GM03348 (cell line): ENCODE measurements around the gene GCK.
A peak's percentile ranks its signal among the peaks of the same experiment; 100 is the strongest.

Source experiments
- DNase-seq: peaks from one replicate; pipeline ENCODE4 v3.0.0; 2012; ENCODE audit warnings: low spot score

GCK gene

DNA sequence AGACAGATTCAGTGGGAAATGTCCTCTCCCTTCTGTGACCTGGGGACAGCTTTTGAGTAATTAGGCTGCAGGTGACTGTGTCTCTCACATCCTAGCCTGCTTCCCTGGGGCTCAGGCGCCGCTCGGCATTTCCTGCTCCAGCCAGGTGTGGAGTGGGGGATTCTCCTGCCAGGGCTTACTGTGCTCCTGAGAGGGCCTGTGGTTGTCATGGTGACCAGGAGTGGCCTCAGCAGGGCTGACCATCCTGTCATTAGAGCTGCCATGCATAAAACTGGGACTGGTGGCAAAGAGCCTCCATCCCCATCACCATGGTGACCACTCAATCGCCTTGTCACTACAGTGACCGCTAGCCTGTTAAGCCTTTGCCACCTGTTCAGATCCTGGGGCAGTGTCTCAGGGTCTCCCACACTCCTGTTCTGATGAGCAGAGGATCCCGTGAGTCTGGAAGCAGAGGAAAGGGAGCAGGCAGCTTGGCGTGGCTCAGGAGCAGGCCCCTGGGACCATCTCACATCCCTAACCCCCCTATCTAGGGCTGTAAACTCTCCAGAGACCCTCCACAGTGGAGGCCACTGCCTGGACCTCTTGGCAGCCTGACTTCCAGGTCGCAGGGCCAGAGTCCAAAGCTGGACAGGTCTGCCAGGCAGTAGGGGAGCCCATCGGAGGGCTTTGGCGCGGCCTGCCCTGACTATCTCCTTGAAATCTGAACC is at the start of gene GCK:
GCK (minus strand) TSS at position 154 of the 707 bp plus-strand sequence. CDS start 486 bp downstream, outside the sequence.
- no peak for DNase-seq

DNA sequence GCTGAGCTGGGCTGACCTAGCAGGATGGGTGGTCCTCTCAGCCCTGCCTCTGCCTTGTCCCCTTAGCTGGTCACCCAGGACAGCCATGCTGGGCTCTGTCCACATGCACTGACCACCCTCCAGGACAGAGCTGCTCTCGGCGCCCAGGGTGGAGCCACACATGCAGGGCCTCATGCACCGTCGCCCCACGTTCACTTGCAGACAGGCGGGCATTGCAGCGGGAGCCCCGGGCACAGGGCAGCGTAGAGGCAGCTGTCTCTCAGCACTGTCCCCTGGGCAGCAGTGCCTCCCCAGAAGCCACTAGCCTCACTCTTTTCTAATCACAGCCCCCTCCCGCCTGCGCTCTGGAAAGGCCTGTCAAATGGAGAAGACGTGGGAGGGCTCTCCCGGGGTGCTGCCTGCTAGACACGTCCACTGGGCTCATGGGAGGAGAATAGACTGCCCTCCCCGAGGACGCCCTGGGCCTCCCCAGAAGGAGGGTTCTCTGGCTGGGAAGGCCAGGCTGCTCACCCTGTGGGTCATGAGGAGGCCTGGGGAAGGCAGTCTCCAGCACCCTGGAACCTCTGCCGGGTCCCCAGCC is 49.0 kb upstream of the GCK start:
- no peak for DNase-seq

DNA sequence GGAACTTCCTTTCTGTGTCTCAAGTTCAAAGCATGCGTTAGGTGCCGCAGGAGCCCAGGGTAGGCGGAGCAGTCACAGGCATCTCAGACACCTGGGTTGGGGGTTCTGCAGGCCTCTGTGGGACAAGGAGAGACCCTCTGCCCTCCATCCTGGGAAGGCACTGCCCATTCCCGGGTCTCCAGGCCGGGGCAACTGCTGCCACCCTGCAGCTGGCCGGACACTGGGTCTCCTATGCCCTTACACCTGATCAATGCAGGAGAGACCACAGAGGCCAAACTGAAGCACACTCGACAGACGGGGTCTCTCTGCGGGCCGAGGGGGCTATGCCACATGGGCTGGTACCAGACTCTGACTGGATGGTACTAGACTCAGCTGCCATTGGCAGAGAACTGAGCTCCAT is 48.5 kb upstream of the GCK start:
- DNase-seq = no peak

DNA sequence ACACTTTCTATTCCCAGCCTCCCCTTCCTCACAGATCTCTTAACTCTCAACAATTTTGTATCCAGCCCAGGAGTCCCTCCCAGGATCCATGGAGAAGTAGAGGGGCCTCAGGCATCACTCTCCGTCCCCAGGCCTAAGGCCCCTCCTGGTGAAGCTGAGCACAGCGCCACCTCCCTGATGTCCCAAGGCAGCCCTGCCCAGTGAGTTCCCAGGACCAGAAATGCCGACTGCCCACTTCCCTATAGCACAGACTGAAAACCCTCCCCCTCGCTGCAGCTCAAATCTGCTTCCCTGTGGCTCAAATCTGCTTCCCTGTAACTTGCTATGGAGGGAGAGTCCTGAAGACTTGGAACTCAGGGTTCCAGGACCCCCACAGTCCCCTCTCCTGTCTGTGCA is 47.1 kb upstream of the GCK start:
- no peak for DNase-seq

DNA sequence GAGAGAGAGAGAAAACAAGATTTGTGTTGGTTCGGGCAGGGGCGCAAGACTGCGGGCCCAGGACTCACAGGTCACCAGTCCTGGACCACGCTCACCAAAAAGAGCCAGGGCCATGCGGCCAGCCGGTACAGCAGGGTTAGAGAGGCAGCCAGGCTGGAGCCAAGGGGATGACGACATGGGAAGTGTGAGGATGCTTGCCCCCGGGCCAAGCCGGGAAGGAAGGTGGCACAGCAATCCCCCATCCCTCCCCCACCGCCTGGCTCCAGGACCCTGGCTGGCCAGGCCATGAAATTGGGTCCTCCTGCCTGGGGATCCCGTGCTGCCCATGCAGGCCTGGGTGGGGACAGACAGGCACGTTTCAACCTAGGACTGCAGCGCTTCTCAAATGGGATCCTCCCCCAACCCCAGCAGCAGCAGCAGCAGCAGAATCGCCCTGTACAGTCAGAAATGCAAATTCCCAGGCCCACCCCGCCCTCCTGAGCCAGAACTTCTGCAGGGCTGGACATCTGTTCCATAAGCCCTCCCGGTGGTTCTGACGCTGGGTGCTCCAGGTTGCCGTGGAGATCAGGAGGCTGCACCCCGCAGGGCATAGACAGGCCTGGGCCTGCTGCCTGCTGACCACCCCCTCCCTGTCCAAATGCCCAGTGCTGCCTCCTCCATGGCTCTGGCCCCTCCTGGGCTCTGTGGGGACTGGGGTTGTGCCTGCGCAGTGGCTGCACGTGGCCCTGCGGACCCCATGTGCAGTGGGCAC is 46.5 kb upstream of the GCK start:
- no peak for DNase-seq

DNA sequence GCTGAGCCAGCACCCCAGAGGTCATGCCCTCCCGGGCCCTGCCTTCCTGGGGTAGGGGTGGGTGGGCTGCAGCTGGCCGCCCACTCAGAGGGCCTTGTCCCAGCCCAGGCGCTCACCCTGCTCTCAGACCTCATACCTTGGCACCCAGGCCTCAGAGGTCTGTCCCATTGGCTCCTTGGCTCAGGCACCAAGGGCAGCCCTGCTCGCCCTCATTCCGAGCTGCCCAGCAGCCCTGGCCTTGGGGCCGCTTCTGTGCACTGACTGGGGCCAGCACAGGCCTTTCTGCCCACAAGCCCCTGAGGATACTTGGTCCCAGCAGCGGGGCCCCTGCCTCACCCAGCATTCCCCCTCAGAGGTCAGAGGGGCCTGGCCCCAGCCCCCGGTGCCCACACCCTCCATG is 45.8 kb upstream of the GCK start:
- DNase-seq = no peak

DNA sequence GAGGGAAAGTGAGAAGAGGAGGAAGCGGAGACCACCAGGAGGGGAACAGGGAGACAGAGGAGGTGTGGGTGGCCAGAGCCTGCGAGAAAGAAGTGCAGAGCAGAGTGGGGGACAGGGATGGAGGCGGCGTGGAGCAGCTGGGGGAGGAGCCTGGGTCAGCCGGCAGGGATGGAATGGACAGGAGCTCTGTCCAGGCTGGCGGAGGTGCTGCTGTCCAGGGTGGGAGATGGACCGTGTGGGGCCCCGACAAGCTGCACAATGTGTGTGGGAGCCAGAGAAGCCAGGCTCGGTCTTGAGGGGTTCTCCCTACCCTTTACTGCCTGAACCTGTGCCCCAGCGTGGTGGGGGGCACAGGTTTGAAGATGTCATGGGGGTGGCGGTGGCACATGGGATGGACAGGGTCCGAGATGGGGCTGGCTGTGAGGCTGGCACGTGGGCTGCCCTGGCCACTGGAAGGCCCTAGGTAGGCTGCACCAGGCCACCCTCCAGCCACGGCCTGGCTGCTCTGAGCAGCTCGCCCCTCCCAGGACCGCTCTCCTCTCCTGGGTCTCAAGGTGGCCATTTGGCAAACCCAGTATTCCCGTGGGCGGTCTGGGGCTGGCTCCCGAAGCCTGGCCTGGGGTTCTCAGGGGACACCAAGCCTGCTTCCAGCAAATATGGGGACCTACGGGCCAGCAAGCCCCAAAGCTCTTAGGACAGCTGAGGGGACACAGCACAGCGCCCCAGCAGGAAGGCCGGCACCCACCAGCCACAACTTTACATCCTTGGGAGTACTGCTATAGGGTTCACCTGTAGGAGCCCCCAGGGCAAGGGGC is 43.9 kb upstream of the GCK start:
- no peak for DNase-seq

DNA sequence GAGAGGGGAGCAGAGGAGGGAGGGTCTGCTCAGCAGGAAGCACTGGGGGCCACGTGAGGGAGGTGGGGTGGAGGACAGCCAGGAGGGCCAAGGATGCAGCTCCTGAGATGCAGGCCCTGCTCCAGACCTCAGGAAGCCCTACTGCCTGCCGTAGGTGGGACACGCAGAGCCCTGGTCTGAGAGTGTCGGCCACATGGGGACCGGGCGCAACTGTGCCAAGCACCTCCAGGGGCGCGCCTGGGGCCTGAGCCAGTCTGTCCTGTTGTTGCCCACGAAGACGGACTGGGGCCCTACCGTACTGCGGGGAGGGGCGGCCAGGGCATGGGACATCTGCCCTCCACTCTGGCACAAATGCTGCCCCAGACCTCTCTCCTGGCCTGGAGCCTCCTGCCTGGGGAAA is 43.2 kb upstream of the GCK start:
- no peak for DNase-seq

DNA sequence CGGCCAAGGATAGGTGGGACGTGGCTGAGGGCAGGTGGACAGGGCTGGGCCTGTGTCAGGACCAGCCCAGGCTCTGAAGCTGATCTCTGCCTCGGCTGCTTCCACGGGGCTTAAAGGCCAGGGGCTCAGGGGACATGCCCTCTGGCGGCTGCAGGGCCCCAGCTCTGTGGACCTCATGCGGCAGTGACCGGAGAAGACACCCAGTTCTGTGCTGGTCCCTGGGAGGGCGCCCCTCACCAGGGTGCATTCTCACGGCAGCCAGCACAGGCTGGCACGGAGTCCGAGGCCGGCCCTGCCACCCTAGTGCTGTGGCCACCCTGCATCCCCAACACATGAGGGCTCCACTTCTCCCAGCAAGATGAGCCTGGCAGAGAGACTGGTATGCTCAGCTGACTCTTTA is 41.8 kb upstream of the GCK start:
- DNase-seq = no peak

DNA sequence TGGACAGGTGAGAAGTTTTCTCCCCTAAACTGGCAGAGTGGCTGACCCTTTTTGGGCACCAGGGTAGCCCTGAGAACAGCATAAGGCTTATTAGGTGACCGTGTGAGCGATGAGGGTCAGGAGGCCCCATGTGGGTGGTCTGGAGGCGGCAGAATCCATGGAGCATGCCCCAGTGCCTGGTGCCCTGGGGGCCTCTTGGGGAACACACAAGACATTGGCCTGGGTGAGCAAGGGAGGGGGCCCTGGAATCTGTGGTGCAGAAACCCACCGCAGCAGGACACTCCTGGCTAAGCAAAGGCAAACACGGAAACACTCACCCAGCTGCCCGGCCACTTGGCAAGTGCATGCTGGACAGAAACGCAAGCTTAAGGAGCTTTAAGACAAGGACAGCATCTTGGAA is 41.0 kb upstream of the GCK start:
- DNase-seq = no peak

DNA sequence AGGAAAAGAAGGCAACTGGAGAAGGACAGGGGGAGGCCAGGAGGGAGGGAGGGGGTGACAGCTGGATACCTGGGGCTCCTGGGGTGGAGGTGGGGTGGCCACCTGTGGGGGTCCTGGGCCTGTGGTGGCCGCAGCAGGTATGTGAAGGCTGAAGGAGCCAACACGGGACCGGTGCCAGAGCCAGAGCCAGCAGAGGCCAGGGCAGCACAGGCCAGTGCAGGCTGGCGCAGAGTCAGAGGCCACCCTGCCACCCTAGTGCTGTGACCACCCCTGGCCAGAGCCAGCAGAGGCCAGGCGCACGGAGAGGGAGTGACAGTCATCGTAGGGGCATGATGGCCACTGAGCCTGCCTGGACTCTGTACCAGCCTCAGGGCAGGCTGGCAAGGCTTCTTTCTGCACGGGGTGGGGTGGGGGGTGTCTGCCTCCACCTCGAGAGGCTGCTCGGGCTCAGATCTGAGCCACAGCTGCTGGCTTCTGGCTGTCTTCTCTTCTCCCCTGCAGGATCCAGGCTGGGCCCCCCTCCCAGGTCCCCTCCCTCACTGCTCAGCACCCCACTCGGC is 40.4 kb upstream of the GCK start:
- no peak for DNase-seq

DNA sequence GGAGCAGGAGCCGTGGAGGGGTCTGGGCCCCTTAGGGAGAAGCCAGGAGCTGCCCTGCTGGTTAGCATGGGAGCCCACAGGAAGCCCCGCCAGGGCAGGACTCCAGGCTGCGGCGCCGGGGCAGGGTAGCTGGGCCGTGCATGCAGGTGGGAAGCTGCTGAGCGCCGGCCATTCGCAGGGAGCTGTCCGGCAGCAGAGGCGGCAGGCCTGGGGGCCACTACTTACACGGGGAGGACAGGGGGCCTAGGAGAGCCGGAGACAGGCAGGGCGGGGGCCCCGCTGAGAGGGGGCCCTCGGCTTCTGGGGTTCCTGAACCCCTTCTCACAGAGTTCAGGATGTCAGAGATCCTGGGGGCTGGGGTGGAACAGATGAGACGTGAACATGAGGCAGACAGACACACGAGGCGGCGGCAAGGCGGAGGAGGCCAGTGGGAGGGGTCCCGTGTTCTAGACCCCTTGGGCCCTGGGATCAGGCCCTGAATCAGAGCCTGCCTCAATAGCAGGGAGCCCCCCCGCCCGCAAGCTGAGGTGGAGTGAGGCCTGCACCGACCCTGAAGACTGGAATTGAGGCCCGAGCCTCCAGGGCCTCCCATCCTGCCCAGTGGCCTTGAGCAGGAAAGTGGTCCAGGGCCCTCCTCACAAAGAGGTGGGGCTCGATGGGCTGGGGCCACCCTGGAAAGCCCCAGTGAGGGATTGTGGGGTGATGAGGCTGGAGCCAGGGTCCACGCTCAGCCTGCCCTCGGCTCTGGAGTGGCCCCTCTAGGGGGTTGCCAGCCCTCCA is 39.5 kb upstream of the GCK start:
- DNase-seq = no peak

DNA sequence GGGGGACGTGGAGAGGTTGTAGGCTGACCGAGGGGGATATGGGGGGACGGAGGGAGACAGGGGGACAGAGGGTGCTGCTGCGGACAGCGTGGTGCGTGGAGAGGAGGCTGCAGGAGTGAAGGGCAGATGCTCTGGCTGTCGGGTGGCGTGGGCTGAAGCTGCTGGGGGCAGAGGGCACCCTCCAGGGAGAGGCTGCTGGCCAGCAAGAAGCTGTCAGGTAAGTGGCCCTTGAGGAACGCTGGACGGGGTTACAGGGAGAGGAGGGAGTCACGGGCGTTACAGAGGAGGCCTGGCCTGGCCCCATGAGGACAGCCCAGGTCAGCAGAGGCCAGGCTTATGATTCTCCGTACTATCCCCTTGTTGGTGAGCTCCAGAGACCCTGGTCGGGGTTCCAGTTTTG is 38.7 kb upstream of the GCK start:
- DNase-seq = no peak

DNA sequence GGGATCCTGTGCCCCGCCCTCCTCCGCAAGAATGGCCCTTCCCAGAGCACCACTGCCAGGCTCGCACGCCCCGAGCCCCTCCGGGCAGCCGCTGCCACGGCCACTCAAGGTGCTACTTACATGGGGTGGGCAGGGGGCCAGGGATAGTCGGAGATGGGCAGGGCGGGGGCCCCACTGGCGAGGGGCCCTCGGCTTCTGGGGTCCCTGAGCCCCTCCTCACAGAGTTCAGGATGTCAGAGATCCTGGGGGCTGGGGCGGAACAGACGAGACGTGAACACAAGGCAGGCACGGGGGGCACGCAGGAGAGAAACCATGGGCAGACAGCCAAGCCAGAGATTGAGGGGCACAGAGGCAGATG is 37.1 kb upstream of the GCK start:
- DNase-seq = no peak

DNA sequence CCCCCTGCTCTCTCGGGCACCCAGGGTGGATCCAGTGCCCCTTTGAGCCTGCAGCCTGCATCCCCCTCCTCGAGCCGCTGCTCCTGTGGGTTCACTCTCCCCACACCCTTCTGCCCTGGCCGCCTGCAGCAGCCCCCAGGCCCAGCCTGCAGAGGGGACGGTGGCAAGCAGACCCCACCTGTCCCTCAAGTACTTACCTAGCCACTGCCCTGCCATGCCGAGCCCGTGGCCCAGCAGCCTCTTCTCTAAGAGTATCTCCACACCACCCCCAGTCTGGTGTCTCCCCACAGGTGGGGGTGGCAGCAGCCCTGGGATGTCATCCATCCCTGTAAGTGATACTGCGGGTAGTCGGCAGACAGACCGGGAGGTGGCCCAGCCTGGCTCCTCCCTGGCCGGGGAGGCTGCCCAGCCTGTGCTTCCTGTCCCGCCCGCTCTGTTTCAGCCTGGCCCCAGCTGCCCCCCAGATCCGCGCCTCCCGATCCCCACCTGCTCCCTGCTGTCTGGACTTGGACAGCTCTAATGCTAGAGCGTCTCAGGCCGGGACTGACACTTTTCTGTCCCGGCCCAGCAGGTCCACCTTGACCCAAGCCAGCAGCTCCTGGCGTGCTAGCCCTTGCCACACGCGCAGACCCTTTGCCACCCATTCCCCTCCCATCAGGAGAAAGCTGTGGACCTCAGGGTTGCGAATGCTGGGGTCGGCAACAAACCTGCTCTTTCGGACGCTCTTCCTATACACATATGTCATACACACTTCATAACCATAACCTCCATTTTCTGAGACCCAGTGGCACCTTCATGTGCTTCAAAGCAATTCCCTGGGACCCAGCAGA is 36.5 kb upstream of the GCK start:
- DNase-seq = peak; percentile 64

DNA sequence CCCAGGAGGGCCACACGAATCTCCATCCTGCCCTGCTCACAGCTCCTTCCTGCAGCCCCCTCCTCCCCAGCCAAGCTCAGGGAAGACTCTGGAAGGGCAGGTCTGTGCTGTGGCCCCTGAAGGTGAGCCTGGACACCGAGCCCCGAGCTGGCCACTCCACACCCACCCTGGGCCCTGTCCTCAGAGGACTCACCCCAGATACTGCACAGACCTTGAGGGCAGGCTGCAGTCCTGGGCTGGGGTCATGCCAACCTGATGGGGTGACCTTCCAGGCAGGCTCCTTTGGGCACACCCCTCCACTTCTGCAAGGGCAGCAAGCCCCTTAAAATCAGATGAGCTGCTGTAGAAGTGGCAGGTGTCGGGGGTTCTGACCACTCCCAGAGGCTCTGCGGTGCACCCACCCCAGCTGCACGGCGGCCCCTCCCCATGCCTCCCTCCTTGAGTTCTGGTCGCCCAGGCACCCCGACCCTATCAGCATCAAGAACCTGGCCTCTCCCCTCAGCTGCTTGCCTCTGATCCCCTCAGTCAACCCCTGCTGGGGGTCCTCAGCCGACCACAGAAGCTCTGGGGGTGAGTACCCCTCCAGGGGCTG is 35.8 kb upstream of the GCK start:
- DNase-seq = no peak

DNA sequence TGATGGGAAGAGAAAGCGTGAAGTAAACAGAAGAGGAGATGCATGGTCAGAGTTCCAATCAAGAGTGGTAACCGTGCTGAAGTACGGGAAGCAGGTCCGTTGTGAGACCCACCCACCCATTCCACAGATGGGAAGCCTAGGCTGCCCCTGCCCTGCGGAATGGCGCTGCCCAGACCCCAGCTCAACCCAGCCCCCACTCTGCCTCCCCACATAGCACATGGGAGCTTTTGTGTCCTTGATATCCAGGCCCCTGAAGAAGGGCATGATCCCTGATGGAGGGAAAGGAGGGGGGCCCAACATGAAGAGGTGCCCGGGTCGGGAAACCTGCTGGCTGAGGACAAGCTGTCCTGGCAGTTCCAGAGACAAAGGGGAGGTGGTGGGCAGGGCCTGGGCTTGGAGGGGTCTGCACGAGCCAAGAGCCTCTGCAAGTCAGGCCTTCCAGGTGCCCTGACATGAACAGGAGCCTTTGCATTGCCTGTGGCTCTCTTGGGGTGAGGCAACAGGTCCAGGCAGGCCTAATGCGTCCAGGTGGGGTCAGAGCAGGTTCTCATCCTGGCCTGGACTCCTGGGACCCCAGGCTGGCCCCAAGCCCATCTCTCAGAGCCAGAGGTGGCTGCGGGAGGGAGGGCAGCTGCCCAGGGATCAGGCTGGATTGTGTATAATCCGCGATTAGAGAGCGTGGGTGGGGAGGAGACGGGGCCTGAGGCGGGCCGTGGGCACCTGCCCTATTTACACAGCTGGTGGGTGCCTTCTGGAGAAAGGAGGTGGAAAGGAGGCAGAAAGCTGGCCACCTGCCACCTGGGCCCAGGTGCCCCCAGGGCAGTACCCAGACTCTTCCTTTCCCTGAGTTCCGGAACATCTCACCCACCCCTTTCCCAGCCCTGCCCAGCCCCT is 35.1 kb upstream of the GCK start:
- no peak for DNase-seq

DNA sequence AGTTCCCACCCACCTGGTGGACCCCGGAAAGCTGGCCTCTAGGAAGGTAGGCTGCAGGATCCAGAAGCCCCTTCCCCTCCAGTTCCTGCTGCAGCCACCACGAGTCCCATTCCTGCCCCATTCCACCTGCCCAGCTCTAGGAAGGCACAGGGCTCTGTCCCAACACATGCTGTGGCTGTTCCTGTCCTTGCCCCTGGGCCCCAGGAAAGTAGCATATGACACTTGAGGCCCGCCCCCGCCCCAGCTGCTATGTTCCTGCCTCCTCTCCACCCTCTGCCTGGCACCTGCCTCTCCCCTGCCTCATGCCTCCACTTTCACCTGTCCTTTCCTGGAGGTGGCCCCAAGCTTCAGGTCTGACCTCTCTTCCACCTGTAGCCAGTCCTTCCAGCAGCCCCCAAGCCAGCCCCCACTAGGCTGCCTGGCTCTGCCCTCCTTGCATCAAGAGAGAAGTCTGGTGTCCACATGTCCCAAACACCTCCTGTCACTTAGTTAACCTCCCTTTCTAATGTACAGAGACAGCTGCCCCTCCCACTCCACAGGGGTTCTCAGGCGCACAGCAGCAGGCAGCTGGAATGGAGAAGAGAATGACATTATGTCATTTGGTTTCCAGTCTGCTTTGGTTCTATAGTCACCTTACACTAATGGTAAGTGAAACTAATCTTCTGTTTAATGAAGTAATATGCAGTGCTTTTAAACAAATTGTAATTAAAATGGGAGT is 34.3 kb upstream of the GCK start:
- DNase-seq = no peak
